ENCODE results near the gene NAALADL2.

The NAALADL2 gene

GRCh38 chr3:175478301-175478700 lies 619.2 kb downstream of the NAALADL2 start:
- H3K4me3 ChIP-seq (ENCODE audit: low read depth, low read length): no peak overlapping the region
- DNase-seq (ENCODE audit: low read depth): no peak
- TF ChIP-seq CTCF (conservative IDR thresholded peaks at IDR 0.05; ENCODE audit: low read depth, low read length): no peak

GRCh38 chr3:175479175-175479574 lies 620.0 kb downstream of the NAALADL2 start:
- no peak for TF ChIP-seq CTCF (conservative IDR thresholded peaks at IDR 0.05; ENCODE audit: low read depth, low read length)
- DNase-seq (ENCODE audit: low read depth): no peak
- H3K4me3 ChIP-seq (ENCODE audit: low read depth, low read length): no peak overlapping the region

- TF ChIP-seq CTCF (conservative IDR thresholded peaks at IDR 0.05; ENCODE audit: low read depth, low read length): no peak
- DNase-seq (ENCODE audit: low read depth): no peak
- no peak overlapping the region for H3K4me3 ChIP-seq (ENCODE audit: low read depth, low read length)
These were observed 620.7 kb downstream of the NAALADL2 start for GRCh38 chr3:175479800-175480199.

GRCh38 chr3:175484666-175485065 lies 625.5 kb downstream of the NAALADL2 start:
- DNase-seq (ENCODE audit: low read depth): peak; percentile 4
- no peak for TF ChIP-seq CTCF (conservative IDR thresholded peaks at IDR 0.05; ENCODE audit: low read depth, low read length)
- H3K4me3 ChIP-seq (ENCODE audit: low read depth, low read length): no peak overlapping the region

GRCh38 chr3:175485436-175485835 lies 626.3 kb downstream of the NAALADL2 start:
- no peak overlapping the region for H3K4me3 ChIP-seq (ENCODE audit: low read depth, low read length)
- no peak for TF ChIP-seq CTCF (conservative IDR thresholded peaks at IDR 0.05; ENCODE audit: low read depth, low read length)
- no peak for DNase-seq (ENCODE audit: low read depth)

- DNase-seq (ENCODE audit: low read depth): no peak
- no peak for TF ChIP-seq CTCF (conservative IDR thresholded peaks at IDR 0.05; ENCODE audit: low read depth, low read length)
- H3K4me3 ChIP-seq (ENCODE audit: low read depth, low read length): no peak overlapping the region
These were observed 627.1 kb downstream of the NAALADL2 start for GRCh38 chr3:175486255-175486654.

- no peak for TF ChIP-seq CTCF (conservative IDR thresholded peaks at IDR 0.05; ENCODE audit: low read depth, low read length)
- H3K4me3 ChIP-seq (ENCODE audit: low read depth, low read length): no peak overlapping the region
- no peak for DNase-seq (ENCODE audit: low read depth)
These were observed 630.3 kb downstream of the NAALADL2 start for GRCh38 chr3:175489406-175489805.

All from choroid plexus epithelial cell (primary cell).